WTC11 (cell line): ENCODE measurements around the gene PREP. TPM values are rescaled to one million over a fixed set of nuclear protein-coding genes. Genes with fewer than 3 reads are reported as not detected.
"Not testable (repeated sequence)": the region's sequence is repeated elsewhere in the genome, so short reads cannot be mapped to it uniquely, and the experiment has no call there.

ENCODE experiments used
- ATAC-seq: fragments of 200-7000 bp; cut with Tn5 transposase; 2 replicates; pipeline ENCODE4 v1.10.0; 2021; ENCODE audit warnings: mild to moderate bottlenecking, moderate library complexity
- CTCF ChIA-PET: fragments of 300-600 bp; sonication (Branson Sonifier 250); formaldehyde crosslinking; loops from one replicate; lab custom pipeline; 2021; ENCODE audit warnings: antibody characterized with exemption; lab: Charles Lee
- POLR2A ChIA-PET: fragments of 350-600 bp; sonication (Branson Sonifier 250); formaldehyde crosslinking; loops from one replicate; lab custom pipeline; 2021; ENCODE audit warnings: antibody characterized with exemption; lab: Charles Lee
- DNase-seq: peaks from one replicate; pipeline ENCODE4 v3.0.0; 2021; ENCODE audit warnings: low spot score
- H3K27ac Mint-ChIP-seq: 2 replicates; pipeline ENCODE4 v1.8.0; 2021; ENCODE audit warnings: mixed read lengths
- H3K27me3 Mint-ChIP-seq: 2 replicates; pipeline ENCODE4 v1.8.0; 2021; ENCODE audit warnings: low read depth, mild to moderate bottlenecking, moderate library complexity, mixed read lengths
- H3K36me3 Mint-ChIP-seq: 2 replicates; pipeline ENCODE4 v1.8.0; 2021; ENCODE audit warnings: mixed read lengths
- H3K4me1 Mint-ChIP-seq: 2 replicates; pipeline ENCODE4 v1.8.0; 2022; ENCODE audit warnings: mixed read lengths
- H3K4me3 Mint-ChIP-seq: 2 replicates; pipeline ENCODE4 v1.8.0; 2021; ENCODE audit warnings: mild to moderate bottlenecking, moderate library complexity, mixed read lengths
- H3K9me3 Mint-ChIP-seq: 2 replicates; pipeline ENCODE4 v1.8.0; 2021; ENCODE audit warnings: mixed read lengths
- AFF4 ChIP-seq: sonication (generic); formaldehyde crosslinking; IDR thresholded peaks from 2 replicates; pipeline ENCODE4 v1.8.1; 2023; ENCODE audit warnings: mild to moderate bottlenecking, missing genetic modification reagents, borderline replicate concordance
- FOXJ3 ChIP-seq: sonication (generic); formaldehyde crosslinking; IDR thresholded peaks from 2 replicates; pipeline ENCODE4 v1.9.0; 2021; ENCODE audit warnings: missing genetic modification reagents, mild to moderate bottlenecking, borderline replicate concordance
- HMGXB4 ChIP-seq: sonication (generic); formaldehyde crosslinking; IDR thresholded peaks from 2 replicates; pipeline ENCODE4 v1.8.1; 2023; ENCODE audit warnings: mild to moderate bottlenecking, moderate library complexity, missing genetic modification reagents
- JUN ChIP-seq: sonication (generic); formaldehyde crosslinking; IDR thresholded peaks from 2 replicates; pipeline ENCODE4 v1.8.0; 2023; ENCODE audit warnings: mild to moderate bottlenecking, missing genetic modification reagents
- KAT7 ChIP-seq: sonication (generic); formaldehyde crosslinking; IDR thresholded peaks from 2 replicates; pipeline ENCODE4 v1.8.1; 2023; ENCODE audit warnings: missing genetic modification reagents, mild to moderate bottlenecking, borderline replicate concordance
- MXD4 ChIP-seq: fragments of 250-450 bp; sonication (Bioruptor Pico); IDR thresholded peaks from 2 replicates; pipeline ENCODE4 v1.8.0; 2021; ENCODE audit warnings: mild to moderate bottlenecking, moderate library complexity, borderline replicate concordance
- MYBL2 ChIP-seq: sonication (generic); formaldehyde crosslinking; IDR thresholded peaks from 2 replicates; pipeline ENCODE4 v1.8.1; 2023; ENCODE audit warnings: mild to moderate bottlenecking, moderate library complexity, missing genetic modification reagents
- NR3C1 ChIP-seq: sonication (generic); formaldehyde crosslinking; conservative IDR thresholded peaks from 2 replicates; pipeline ENCODE4 v1.8.1; 2023; ENCODE audit warnings: low read depth, mild to moderate bottlenecking, missing genetic modification reagents
- TEAD1 ChIP-seq: sonication (generic); formaldehyde crosslinking; IDR thresholded peaks from 2 replicates; pipeline ENCODE4 v1.8.0; 2022; ENCODE audit warnings: mild to moderate bottlenecking, missing genetic modification reagents
- TP53 ChIP-seq: sonication (generic); formaldehyde crosslinking; IDR thresholded peaks from 2 replicates; pipeline ENCODE4 v1.8.1; 2023; ENCODE audit warnings: mild to moderate bottlenecking, missing genetic modification reagents
- ZNF416 ChIP-seq: fragments of 250-450 bp; sonication (Bioruptor Pico); IDR thresholded peaks from 2 replicates; pipeline ENCODE4 v1.9.0; 2021; ENCODE audit warnings: mild to moderate bottlenecking, inconsistent platforms
- ZNF423 ChIP-seq: fragments of 250-450 bp; sonication (Bioruptor Pico); IDR thresholded peaks from 2 replicates; pipeline ENCODE4 v2.1.2; 2022; ENCODE audit warnings: mild to moderate bottlenecking, moderate library complexity
- ZNF512 ChIP-seq: sonication (generic); formaldehyde crosslinking; IDR thresholded peaks from 2 replicates; pipeline ENCODE4 v1.8.1; 2022; ENCODE audit warnings: missing genetic modification reagents, borderline replicate concordance
- total RNA-seq: library from RNA; stranded (reverse); gene quantifications from 3 replicates; pipeline ENCODE4 v1.2.3, GENCODE V29; 2021

The PREP gene
- total RNA-seq, 1 experiment from 2014 or later = 58.8 TPM

- CTCF ChIA-PET = interaction anchor here (1.4 kb wide), 1 partner anchor 57 kb away, joined by 4 read pairs; the partner anchor contains the start of gene PREP
Measured at GRCh38 chr6:105345506-105345905, 57.4 kb downstream of the PREP start.

GRCh38 chr6:105344881-105345370 is 58.0 kb downstream of the PREP start:
- DNase-seq (no peak), ATAC-seq (no peak)
- no peak for TF ChIP-seq AFF4 (CRISPR knock-in tag)
- no peak for TF ChIP-seq MYBL2
- no peak for TF ChIP-seq FOXJ3
- no peak for TF ChIP-seq HMGXB4 (CRISPR knock-in tag)
- no peak for TF ChIP-seq TEAD1 (CRISPR knock-in tag)
- TF ChIP-seq NR3C1 (CRISPR knock-in tag) = no peak
- no peak for TF ChIP-seq MXD4
- no peak for TF ChIP-seq ZNF423 (CRISPR knock-in tag)
- TF ChIP-seq ZNF416 (CRISPR knock-in tag) = no peak
- Mint-ChIP-seq H3K27ac (no peak overlapping the region), H3K27me3 (no peaks in the 10 kb centered on the region), H3K4me3 (no peak overlapping the region), H3K36me3 (peaks cover 37% of the 10 kb centered on the region), H3K9me3 (no peaks in the 10 kb centered on the region), H3K4me1 (no peaks in the 10 kb centered on the region)
- POLR2A ChIA-PET = no interaction called here
- CTCF ChIA-PET = interaction anchor here (1.4 kb wide), 1 partner anchor 58 kb away, joined by 4 read pairs; the partner anchor contains the start of gene PREP

More at GRCh38 chr6:105345506-105345905, 57.4 kb downstream of the PREP start:
- H3K9me3 Mint-ChIP-seq = no peaks in the 10 kb centered on the region
- peaks cover 37% of the 10 kb centered on the region for H3K36me3 Mint-ChIP-seq
- H3K27ac Mint-ChIP-seq = no peak overlapping the region
- POLR2A ChIA-PET = no interaction called here
- DNase-seq (no peak), ATAC-seq (no peak)
- no peaks in the 10 kb centered on the region for H3K4me1 Mint-ChIP-seq
- TF ChIP-seq ZNF512 (no peak), TP53 (CRISPR knock-in tag) (no peak), KAT7 (CRISPR knock-in tag) (no peak), JUN (CRISPR knock-in tag) (no peak)
- TF ChIP-seq, all 79 proteins: peak for 0
- Mint-ChIP-seq H3K4me3 (no peak overlapping the region), H3K27me3 (no peaks in the 10 kb centered on the region)

- H3K27ac Mint-ChIP-seq, H3K4me3 Mint-ChIP-seq, CTCF ChIA-PET: not testable (repeated sequence)
Measured at GRCh38 chr6:105338350-105338983, 64.4 kb downstream of the PREP start.

More at GRCh38 chr6:105338350-105338983, 64.4 kb downstream of the PREP start:
- Mint-ChIP-seq H3K9me3 (peaks cover 24% of the 10 kb centered on the region), H3K36me3 (peaks cover 45% of the 10 kb centered on the region)
- H3K27me3 Mint-ChIP-seq, POLR2A ChIA-PET, H3K4me1 Mint-ChIP-seq, DNase-seq, ATAC-seq: not testable (repeated sequence)
